Sigmoid colon (tissue), 7 donors: ENCODE measurements around the gene TRIM47. TPM values are rescaled to one million over a fixed set of nuclear protein-coding genes. Genes with fewer than 3 reads are reported as not detected.

Experiments
- DNase-seq: peaks from one replicate; pipeline ENCODE4 v3.0.0-alpha.2; 2019
- H3K27ac ChIP-seq, 4 donors: fragments of 200-600 bp; sonication (generic); one replicate each; pipeline ENCODE4 v1.5.1; 2016 to 2019; ENCODE audit warnings: mild to moderate bottlenecking in 1 of 4
- H3K27me3 ChIP-seq, 3 donors: fragments of 200-600 bp; sonication (generic); one replicate each; pipeline ENCODE4 v1.5.1; 2019; ENCODE audit warnings: mild to moderate bottlenecking in 1 of 3
- H3K36me3 ChIP-seq, 4 donors: fragments of 200-600 bp; sonication (generic); one replicate each; pipeline ENCODE4 v1.5.1; 2016 to 2019
- H3K4me1 ChIP-seq, 4 donors: fragments of 200-600 bp; sonication (generic); one replicate each; pipeline ENCODE4 v1.5.1; 2017 to 2019
- H3K4me3 ChIP-seq, 4 donors: fragments of 200-600 bp; sonication (generic); one replicate each; pipeline ENCODE4 v1.5.1; 2017 to 2019; ENCODE audit warnings: mild to moderate bottlenecking in 2 of 4, moderate library complexity in 1 of 4
- H3K9me3 ChIP-seq, 4 donors: fragments of 200-600 bp in 3 of 4; sonication (generic) in 3 of 4; one replicate each; pipeline versions ENCODE4 v1.5.1 to v1.6.1; 2013 to 2019
- EP300 ChIP-seq, 4 donors: sonication (generic); formaldehyde crosslinking; IDR thresholded peaks; one replicate each; pipeline ENCODE4 v1.6.1; 2017; ENCODE audit warnings: antibody characterized with exemption in 4 of 4
- POLR2A ChIP-seq, 2 donors: fragments of 450-650 bp; IDR thresholded peaks; one replicate each; pipeline ENCODE4 v1.6.1; 2016; ENCODE audit warnings: antibody characterized with exemption in 2 of 2, mild to moderate bottlenecking in 2 of 2, moderate library complexity in 2 of 2
- POLR2AphosphoS5 ChIP-seq, 4 donors: sonication (generic); formaldehyde crosslinking; IDR thresholded peaks; one replicate each; pipeline ENCODE4 v1.6.1; 2017; ENCODE audit warnings: antibody characterized with exemption in 4 of 4
- WGBS, 2 donors: extraction: QIAGEN DNeasy Blood & Tissue Kit; methylation state at CpG; one replicate each; pipeline ENCODE4 v1.1.7; 2013; 5-methylcytosine and 5-hydroxymethylcytosine counted together
- intact Hi-C: fragments of 100-400 bp; cut with DNase I; formaldehyde crosslinking; loops from one replicate; pipeline ENCODE4 v1.15.1; 2023
- polyA plus RNA-seq, 3 donors: library from polyadenylated mRNA; stranded (reverse); fragments of 200-250 nt; gene quantifications; one replicate each; pipeline ENCODE4 v1.2.3, GENCODE V29; 2013
- total RNA-seq, 4 donors: library from RNA; depleted of rRNA; stranded (reverse); fragments of >200 nt; gene quantifications; one replicate each; pipeline ENCODE4 v1.1.0, GENCODE V29; 2016
- TF ChIP-seq, protein P1 (sequence below), 4 experiments: fragments of 450-650 bp in 3 of 4; fragments of 200-600 bp in 1 of 4; IDR thresholded peaks; one replicate each; pipeline ENCODE4 v1.5.1; 2016 to 2019; ENCODE audit warnings: antibody characterized with exemption in 4 of 4, mild to moderate bottlenecking in 3 of 4, moderate library complexity in 2 of 4
- donor health status: healthy with polysubstance abuse.
- donor health status: Bipolar disorder and iron deficiency.
- donor health status: healthy.

TRIM47 gene
- total and polyA plus RNA-seq, 7 donors = 27.8 to 41.0 (median 39.0) TPM

DNA sequence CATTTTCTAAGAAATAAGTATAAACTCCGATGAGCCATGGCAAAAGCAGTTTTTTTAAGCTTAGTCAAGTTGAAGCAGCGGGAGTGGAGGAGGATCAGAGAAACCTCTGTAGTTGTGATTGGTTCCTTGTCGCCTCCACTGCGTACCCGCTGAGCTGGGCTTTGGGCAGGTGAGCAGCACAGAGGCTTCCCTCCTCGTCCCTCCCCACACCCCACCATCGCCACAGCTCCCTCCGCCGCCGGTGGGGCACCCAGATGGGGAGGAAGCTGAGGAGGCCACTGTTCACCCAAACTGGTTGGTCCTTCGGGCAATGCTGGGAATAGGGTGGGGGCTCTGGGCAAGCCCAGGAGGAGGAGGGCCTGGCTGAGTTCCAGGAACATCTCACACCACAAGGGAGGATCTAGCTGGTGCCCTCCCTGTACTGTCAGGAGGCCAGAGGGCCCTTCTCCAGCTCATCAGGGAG lies 31.5 kb upstream of the TRIM47 start:
- WGBS, 2 donors = 19 to 46% methylated on average over 11 of the region's 11 CpGs

DNA sequence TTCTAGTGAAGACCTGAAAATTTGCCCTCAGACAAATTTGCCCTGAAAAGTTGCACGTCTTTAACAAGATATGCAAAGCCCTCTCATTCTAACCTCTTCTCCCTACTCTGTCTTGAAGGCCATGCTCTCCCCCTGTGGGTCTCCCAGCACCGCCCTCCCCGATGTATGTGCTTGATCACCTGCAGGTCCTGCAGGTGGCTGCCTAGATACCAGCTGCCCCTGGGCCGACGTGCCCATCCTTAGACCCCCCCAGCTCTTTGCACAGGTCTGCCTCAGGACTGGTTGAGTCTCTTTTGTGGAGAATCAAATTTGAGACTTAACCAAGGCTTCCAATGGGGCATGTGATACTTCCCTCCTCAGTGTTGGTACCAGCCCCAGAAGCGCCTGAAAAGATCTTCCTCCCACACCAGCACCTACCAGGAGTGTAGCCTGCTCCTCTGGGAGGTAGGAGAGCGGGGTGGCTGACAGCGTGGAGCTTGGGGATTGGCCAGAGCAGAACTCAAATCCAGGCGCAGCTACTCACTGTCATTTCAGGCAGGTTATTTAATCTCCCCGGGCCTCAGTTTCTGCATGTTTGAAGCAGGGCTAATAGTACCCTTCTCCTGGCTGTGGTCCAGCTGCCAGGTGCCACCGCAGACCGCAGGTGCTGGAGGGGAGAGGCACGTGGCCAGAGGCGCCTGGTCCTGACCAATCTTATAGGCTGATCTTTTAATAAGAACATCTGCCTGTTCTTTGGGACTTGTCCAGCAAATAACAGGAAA lies 30.9 kb upstream of the TRIM47 start:
- intact Hi-C loops = loop anchor here (10.0 kb wide), 1 partner anchor 166 kb away; the partner anchor contains the start of genes GALR2, SRP68 and ZACN
- TF ChIP-seq EP300 (IDR thresholded peaks at IDR 0.05) (no peak), POLR2AphosphoS5 (IDR thresholded peaks at IDR 0.05) (no peak), POLR2A (IDR thresholded peaks at IDR 0.05) (no peak)
- TF ChIP-seq, protein P1, sequence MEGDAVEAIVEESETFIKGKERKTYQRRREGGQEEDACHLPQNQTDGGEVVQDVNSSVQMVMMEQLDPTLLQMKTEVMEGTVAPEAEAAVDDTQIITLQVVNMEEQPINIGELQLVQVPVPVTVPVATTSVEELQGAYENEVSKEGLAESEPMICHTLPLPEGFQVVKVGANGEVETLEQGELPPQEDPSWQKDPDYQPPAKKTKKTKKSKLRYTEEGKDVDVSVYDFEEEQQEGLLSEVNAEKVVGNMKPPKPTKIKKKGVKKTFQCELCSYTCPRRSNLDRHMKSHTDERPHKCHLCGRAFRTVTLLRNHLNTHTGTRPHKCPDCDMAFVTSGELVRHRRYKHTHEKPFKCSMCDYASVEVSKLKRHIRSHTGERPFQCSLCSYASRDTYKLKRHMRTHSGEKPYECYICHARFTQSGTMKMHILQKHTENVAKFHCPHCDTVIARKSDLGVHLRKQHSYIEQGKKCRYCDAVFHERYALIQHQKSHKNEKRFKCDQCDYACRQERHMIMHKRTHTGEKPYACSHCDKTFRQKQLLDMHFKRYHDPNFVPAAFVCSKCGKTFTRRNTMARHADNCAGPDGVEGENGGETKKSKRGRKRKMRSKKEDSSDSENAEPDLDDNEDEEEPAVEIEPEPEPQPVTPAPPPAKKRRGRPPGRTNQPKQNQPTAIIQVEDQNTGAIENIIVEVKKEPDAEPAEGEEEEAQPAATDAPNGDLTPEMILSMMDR (IDR thresholded peaks at IDR 0.05) = no peak
- 52 to 76% methylated on average over 14 of the region's 14 CpGs for WGBS, 2 donors
- H3K36me3 ChIP-seq = peaks cover 0 to 21% (median 7%) of the 10 kb centered on the region in 4 donors
- H3K27ac ChIP-seq = no peak overlapping the region
- H3K4me1 ChIP-seq = peaks cover 0 to 10% (median 5%) of the 10 kb centered on the region in 4 donors
- H3K9me3 ChIP-seq = no peaks in the 10 kb centered on the region
- H3K27me3 ChIP-seq = no peaks in the 10 kb centered on the region
- no peak for DNase-seq
- no peak overlapping the region for H3K4me3 ChIP-seq

More for the DNA sequence above, 31.5 kb upstream of the TRIM47 start:
- no peaks in the 10 kb centered on the region for H3K9me3 ChIP-seq
- no peaks in the 10 kb centered on the region for H3K27me3 ChIP-seq
- no peak for TF ChIP-seq EP300 (IDR thresholded peaks at IDR 0.05)
- TF ChIP-seq POLR2A (IDR thresholded peaks at IDR 0.05) = no peak
- TF ChIP-seq, protein P1 (IDR thresholded peaks at IDR 0.05) = no peak
- TF ChIP-seq POLR2AphosphoS5 (IDR thresholded peaks at IDR 0.05) = no peak
- no peak for DNase-seq
- H3K36me3 ChIP-seq = peaks cover 0 to 28% (median 9%) of the 10 kb centered on the region in 4 donors
- H3K4me1 ChIP-seq = peaks cover 0 to 8% (median 3%) of the 10 kb centered on the region in 4 donors
- H3K4me3 ChIP-seq = no peak overlapping the region
- H3K27ac ChIP-seq = no peak overlapping the region
- intact Hi-C loops = loop anchor here (10.0 kb wide), 1 partner anchor 165 kb away; the partner anchor contains the start of genes GALR2, SRP68 and ZACN

DNA sequence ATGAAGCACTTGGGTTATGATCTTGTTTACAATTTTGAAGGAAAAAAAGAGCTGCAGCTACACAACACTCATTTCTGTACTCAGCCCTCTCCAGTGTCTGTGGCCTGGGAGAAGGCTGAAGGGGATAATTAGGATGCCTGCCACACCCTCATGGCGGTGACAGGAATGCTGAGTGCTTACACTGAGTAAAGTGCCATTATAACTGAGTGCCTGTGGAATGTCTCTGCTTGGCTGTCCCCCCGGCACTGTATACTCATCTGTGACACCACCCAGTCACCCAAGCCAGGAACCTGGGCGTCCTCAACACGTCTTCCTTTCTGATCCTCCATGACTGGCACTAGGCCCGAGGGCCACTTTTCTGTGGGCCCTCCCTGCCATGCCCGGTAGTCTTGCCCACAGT lies 29.8 kb upstream of the TRIM47 start:
- peaks cover 0 to 11% (median 0%) of the 10 kb centered on the region in 4 donors for H3K36me3 ChIP-seq
- H3K4me1 ChIP-seq = peaks cover 0 to 18% (median 13%) of the 10 kb centered on the region in 4 donors
- no peak overlapping the region for H3K4me3 ChIP-seq
- 27 to 66% methylated on average over 6 of the region's 6 CpGs for WGBS, 2 donors
- no peaks in the 10 kb centered on the region for H3K27me3 ChIP-seq
- H3K27ac ChIP-seq = no peak overlapping the region
- intact Hi-C loops = loop anchor here (10.0 kb wide), 1 partner anchor 167 kb away; the partner anchor contains the start of genes GALR2, SRP68 and ZACN
- TF ChIP-seq, protein P1 (IDR thresholded peaks at IDR 0.05) = no peak
- TF ChIP-seq EP300 (IDR thresholded peaks at IDR 0.05) = no peak
- no peak for TF ChIP-seq POLR2A (IDR thresholded peaks at IDR 0.05)
- TF ChIP-seq POLR2AphosphoS5 (IDR thresholded peaks at IDR 0.05) = no peak
- DNase-seq = no peak
- H3K9me3 ChIP-seq = no peaks in the 10 kb centered on the region

- no peak for TF ChIP-seq EP300 (IDR thresholded peaks at IDR 0.05)
- TF ChIP-seq, protein P1 (IDR thresholded peaks at IDR 0.05) = no peak
- no peak for TF ChIP-seq POLR2AphosphoS5 (IDR thresholded peaks at IDR 0.05)
- TF ChIP-seq POLR2A (IDR thresholded peaks at IDR 0.05) = no peak
- intact Hi-C loops = loop anchor here (10.0 kb wide), 1 partner anchor 168 kb away; the partner anchor contains the start of genes GALR2, SRP68 and ZACN
- H3K36me3 ChIP-seq = peaks cover 3 to 25% (median 7%) of the 10 kb centered on the region in 4 donors
- no peak for DNase-seq
- H3K4me3 ChIP-seq = no peak overlapping the region
- H3K27ac ChIP-seq = peak overlapping the region; percentile 86 to 93 (median 90)
- H3K27me3 ChIP-seq = no peaks in the 10 kb centered on the region
- no peaks in the 10 kb centered on the region for H3K9me3 ChIP-seq
- peaks cover 0 to 19% (median 13%) of the 10 kb centered on the region in 4 donors for H3K4me1 ChIP-seq
- WGBS, 2 donors = 52 to 74% methylated on average over 10 of the region's 10 CpGs
Observed at GRCh38 chr17:75906143-75906884, 27.9 kb upstream of the TRIM47 start.
